GM23338 (cell line): ENCODE data around the gene CABLES2. TPM values are rescaled to one million over a fixed set of nuclear protein-coding genes. Genes with fewer than 3 reads are reported as not detected.

Source experiments
- ATAC-seq: fragments of 200-7000 bp; cut with Tn5 transposase; 3 replicates; pipeline ENCODE4 v1.9.1; 2020
- DNase-seq: peaks from one replicate; pipeline ENCODE4 v3.0.0-alpha.2; 2015; ENCODE audit warnings: low spot score
- H2AFZ ChIP-seq: fragments of 200-600 bp; sonication (generic); 2 replicates; pipeline ENCODE4 v1.8.0; 2016; ENCODE audit warnings: antibody characterized with exemption, mild to moderate bottlenecking, moderate library complexity
- H3F3A ChIP-seq: fragments of 200-600 bp; sonication (generic); replicated peaks from 2 replicates; pipeline ENCODE4 v1.8.0; 2017; ENCODE audit warnings: antibody characterized with exemption, mixed run types, low read depth
- H3K27ac ChIP-seq: fragments of 200-600 bp; sonication (generic); 2 replicates; pipeline ENCODE4 v1.6.1; 2016; ENCODE audit warnings: low read depth
- H3K27me3 ChIP-seq: fragments of 200-600 bp; sonication (generic); 2 replicates; pipeline ENCODE4 v1.8.0; 2016; ENCODE audit warnings: mild to moderate bottlenecking, mixed run types, moderate library complexity; ENCODE audit not compliant: insufficient read depth
- H3K36me3 ChIP-seq: fragments of 200-600 bp; sonication (generic); 2 replicates; pipeline ENCODE4 v1.8.0; 2016; ENCODE audit warnings: mild to moderate bottlenecking; ENCODE audit not compliant: insufficient read depth
- H3K4me1 ChIP-seq: fragments of 200-600 bp; sonication (generic); 2 replicates; pipeline ENCODE4 v1.8.0; 2016; ENCODE audit warnings: mild to moderate bottlenecking, moderate library complexity; ENCODE audit not compliant: insufficient read depth
- H3K4me2 ChIP-seq: fragments of 200-600 bp; sonication (generic); 2 replicates; pipeline ENCODE4 v1.7.1; 2017; ENCODE audit warnings: mixed run types
- H3K4me3 ChIP-seq: fragments of 200-600 bp; sonication (generic); 2 replicates; pipeline ENCODE4 v1.6.1; 2016; ENCODE audit warnings: mixed run types
- H3K79me2 ChIP-seq: fragments of 200-600 bp; sonication (generic); replicated peaks from 2 replicates; pipeline ENCODE4 v1.8.0; 2017; ENCODE audit warnings: mild to moderate bottlenecking; ENCODE audit not compliant: insufficient read depth
- H3K9me2 ChIP-seq: fragments of 200-600 bp; sonication (generic); 2 replicates; pipeline ENCODE4 v1.8.0; 2017; ENCODE audit not compliant: insufficient read depth
- H4K20me1 ChIP-seq: fragments of 200-600 bp; sonication (generic); replicated peaks from 2 replicates; pipeline ENCODE4 v1.8.0; 2017; ENCODE audit warnings: mild to moderate bottlenecking; ENCODE audit not compliant: insufficient read depth
- H3K27ac Mint-ChIP-seq: 2 replicates; pipeline ENCODE4 v1.8.0; 2020; ENCODE audit warnings: inconsistent platforms, mild to moderate bottlenecking, moderate library complexity, mixed read lengths
- H3K27me3 Mint-ChIP-seq: 3 replicates; pipeline ENCODE4 v1.8.0; 2022; ENCODE audit warnings: low read depth, mild to moderate bottlenecking, moderate library complexity, mixed read lengths, inconsistent platforms; ENCODE audit not compliant: insufficient read depth, poor library complexity
- H3K36me3 Mint-ChIP-seq: 3 replicates; pipeline ENCODE4 v1.8.0; 2021; ENCODE audit warnings: low read depth, mild to moderate bottlenecking, inconsistent platforms, moderate library complexity, mixed read lengths
- H3K4me1 Mint-ChIP-seq: 3 replicates; pipeline ENCODE4 v1.8.0; 2020; ENCODE audit warnings: mild to moderate bottlenecking, inconsistent platforms, mixed read lengths
- H3K4me3 Mint-ChIP-seq: 3 replicates; pipeline ENCODE4 v1.8.0; 2021; ENCODE audit warnings: moderate library complexity, mild to moderate bottlenecking, inconsistent platforms, mixed read lengths
- H3K9me3 Mint-ChIP-seq: 3 replicates; pipeline ENCODE4 v1.8.0; 2020; ENCODE audit warnings: moderate library complexity, mild to moderate bottlenecking, inconsistent platforms, mixed read lengths
- CREB1 ChIP-seq: fragments of 250-450 bp; sonication (Bioruptor Pico); IDR thresholded peaks from 2 replicates; pipeline ENCODE4 v1.5.0; 2020; ENCODE audit warnings: low read depth, mild to moderate bottlenecking, moderate library complexity
- EZH2phosphoT487 ChIP-seq: fragments of 200-600 bp; sonication (generic); IDR thresholded peaks from one replicate; pipeline ENCODE4 v1.8.1; 2018; ENCODE audit warnings: antibody characterized with exemption; ENCODE audit not compliant: unreplicated experiment
- JUNB ChIP-seq: IDR thresholded peaks from one replicate; pipeline ENCODE4 v1.6.1; 2016; ENCODE audit warnings: antibody characterized with exemption; ENCODE audit not compliant: unreplicated experiment
- NANOG ChIP-seq: IDR thresholded peaks from 2 replicates; pipeline ENCODE4 v1.6.1; 2016; ENCODE audit warnings: antibody characterized with exemption, borderline replicate concordance
- STAT1 ChIP-seq: IDR thresholded peaks from one replicate; pipeline ENCODE4 v1.6.1; 2016; ENCODE audit warnings: antibody characterized with exemption; ENCODE audit not compliant: unreplicated experiment
- ZNF114 ChIP-seq: fragments of 250-450 bp; sonication (Bioruptor Pico); IDR thresholded peaks from 2 replicates; pipeline ENCODE4 v1.5.0; 2020; ENCODE audit warnings: mild to moderate bottlenecking, moderate library complexity
- polyA plus RNA-seq: library from polyadenylated mRNA; unstranded; fragments of >200 nt; fragmentation: Nextera tagmentation; extraction: Ambion mirVana; gene quantifications from 2 replicates; pipeline ENCODE4 v1.2.1, GENCODE V29; 2016
- total RNA-seq: library from RNA; depleted of rRNA; stranded (reverse); fragments of >200 nt; shearing (Covaris generic); gene quantifications from 2 replicates; pipeline ENCODE4 v1.2.3, GENCODE V29; 2014
- TF ChIP-seq, protein P1 (sequence below): fragments of 250-450 bp; sonication (Bioruptor Pico); IDR thresholded peaks from 2 replicates; pipeline ENCODE4 v1.5.0; 2020; ENCODE audit warnings: mild to moderate bottlenecking, moderate library complexity
- TF ChIP-seq, protein P2 (sequence below), 2 experiments: fragments of 200-600 bp in 1 of 2; sonication (generic) in 1 of 2; conservative IDR thresholded peaks; 2 replicates each; pipeline versions ENCODE4 v1.5.1 to v1.6.1; 2016 to 2017; ENCODE audit warnings: antibody characterized with exemption in 2 of 2, low read depth in 2 of 2, mild to moderate bottlenecking in 2 of 2, moderate library complexity in 1 of 2
- TF ChIP-seq, protein P3 (sequence below): IDR thresholded peaks from 2 replicates; pipeline ENCODE4 v1.6.1; 2016; ENCODE audit warnings: antibody characterized with exemption

CABLES2 gene
- total and polyA plus RNA-seq, 2 experiments from 2014 or later, result 4.3 to 12.7 TPM

DNA sequence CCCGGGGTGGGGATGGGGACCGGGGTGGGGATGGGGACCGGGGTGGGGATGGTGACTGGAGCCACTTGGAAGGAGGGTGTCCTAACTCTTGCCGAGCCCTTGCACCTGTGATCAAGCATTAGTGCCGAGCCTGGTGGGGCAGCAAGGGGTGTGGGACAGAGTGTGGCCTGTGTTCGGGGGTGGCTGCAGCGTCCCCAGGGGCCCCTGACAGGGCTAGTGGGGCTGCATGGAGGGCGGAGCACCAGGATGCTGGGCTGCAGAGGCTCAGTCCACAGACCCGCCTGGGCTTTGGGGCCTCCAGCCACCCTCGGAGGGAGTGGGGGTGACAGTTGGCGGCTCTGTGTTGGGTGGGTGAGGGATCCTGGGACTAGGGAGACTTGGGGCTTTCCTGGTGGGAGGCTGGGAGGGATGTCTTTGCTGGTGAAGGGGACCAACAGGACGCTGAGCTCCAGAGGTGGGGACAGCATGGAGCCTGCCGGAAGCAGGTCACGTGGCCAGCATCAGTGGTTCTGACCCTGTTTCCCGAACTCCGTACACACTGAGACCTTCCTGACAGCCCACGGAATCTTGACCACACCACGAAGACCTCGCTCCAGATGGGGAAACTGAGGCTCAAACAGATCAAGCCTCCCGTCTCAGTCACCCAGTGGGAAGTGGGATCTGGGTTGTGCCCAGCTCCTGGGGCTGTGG is 15.7 kb upstream of the CABLES2 start:
- no peaks in the 10 kb centered on the region for H3K9me3 Mint-ChIP-seq
- peaks cover 4% of the 10 kb centered on the region for H3K27me3 Mint-ChIP-seq
- H3K36me3 Mint-ChIP-seq, result no peaks in the 10 kb centered on the region
- peaks cover 13% of the 10 kb centered on the region for H3K4me1 ChIP-seq
- H3K4me3 Mint-ChIP-seq, result no peak overlapping the region
- no peaks in the 10 kb centered on the region for H3K9me2 ChIP-seq
- no peak overlapping the region for H3K27ac ChIP-seq
- no peak overlapping the region for H3K27ac Mint-ChIP-seq
- H3K27me3 ChIP-seq, result no peaks in the 10 kb centered on the region
- no peaks in the 10 kb centered on the region for H4K20me1 ChIP-seq
- H3K79me2 ChIP-seq, result no peaks in the 10 kb centered on the region
- H3K4me3 ChIP-seq, result no peak overlapping the region
- no peak overlapping the region for H2AFZ ChIP-seq
- ATAC-seq (no peak), DNase-seq (no peak)
- H3F3A ChIP-seq, result peaks cover 12% of the 10 kb centered on the region
- TF ChIP-seq CREB1 (CRISPR knock-in tag), result no peak
- TF ChIP-seq, protein P1, sequence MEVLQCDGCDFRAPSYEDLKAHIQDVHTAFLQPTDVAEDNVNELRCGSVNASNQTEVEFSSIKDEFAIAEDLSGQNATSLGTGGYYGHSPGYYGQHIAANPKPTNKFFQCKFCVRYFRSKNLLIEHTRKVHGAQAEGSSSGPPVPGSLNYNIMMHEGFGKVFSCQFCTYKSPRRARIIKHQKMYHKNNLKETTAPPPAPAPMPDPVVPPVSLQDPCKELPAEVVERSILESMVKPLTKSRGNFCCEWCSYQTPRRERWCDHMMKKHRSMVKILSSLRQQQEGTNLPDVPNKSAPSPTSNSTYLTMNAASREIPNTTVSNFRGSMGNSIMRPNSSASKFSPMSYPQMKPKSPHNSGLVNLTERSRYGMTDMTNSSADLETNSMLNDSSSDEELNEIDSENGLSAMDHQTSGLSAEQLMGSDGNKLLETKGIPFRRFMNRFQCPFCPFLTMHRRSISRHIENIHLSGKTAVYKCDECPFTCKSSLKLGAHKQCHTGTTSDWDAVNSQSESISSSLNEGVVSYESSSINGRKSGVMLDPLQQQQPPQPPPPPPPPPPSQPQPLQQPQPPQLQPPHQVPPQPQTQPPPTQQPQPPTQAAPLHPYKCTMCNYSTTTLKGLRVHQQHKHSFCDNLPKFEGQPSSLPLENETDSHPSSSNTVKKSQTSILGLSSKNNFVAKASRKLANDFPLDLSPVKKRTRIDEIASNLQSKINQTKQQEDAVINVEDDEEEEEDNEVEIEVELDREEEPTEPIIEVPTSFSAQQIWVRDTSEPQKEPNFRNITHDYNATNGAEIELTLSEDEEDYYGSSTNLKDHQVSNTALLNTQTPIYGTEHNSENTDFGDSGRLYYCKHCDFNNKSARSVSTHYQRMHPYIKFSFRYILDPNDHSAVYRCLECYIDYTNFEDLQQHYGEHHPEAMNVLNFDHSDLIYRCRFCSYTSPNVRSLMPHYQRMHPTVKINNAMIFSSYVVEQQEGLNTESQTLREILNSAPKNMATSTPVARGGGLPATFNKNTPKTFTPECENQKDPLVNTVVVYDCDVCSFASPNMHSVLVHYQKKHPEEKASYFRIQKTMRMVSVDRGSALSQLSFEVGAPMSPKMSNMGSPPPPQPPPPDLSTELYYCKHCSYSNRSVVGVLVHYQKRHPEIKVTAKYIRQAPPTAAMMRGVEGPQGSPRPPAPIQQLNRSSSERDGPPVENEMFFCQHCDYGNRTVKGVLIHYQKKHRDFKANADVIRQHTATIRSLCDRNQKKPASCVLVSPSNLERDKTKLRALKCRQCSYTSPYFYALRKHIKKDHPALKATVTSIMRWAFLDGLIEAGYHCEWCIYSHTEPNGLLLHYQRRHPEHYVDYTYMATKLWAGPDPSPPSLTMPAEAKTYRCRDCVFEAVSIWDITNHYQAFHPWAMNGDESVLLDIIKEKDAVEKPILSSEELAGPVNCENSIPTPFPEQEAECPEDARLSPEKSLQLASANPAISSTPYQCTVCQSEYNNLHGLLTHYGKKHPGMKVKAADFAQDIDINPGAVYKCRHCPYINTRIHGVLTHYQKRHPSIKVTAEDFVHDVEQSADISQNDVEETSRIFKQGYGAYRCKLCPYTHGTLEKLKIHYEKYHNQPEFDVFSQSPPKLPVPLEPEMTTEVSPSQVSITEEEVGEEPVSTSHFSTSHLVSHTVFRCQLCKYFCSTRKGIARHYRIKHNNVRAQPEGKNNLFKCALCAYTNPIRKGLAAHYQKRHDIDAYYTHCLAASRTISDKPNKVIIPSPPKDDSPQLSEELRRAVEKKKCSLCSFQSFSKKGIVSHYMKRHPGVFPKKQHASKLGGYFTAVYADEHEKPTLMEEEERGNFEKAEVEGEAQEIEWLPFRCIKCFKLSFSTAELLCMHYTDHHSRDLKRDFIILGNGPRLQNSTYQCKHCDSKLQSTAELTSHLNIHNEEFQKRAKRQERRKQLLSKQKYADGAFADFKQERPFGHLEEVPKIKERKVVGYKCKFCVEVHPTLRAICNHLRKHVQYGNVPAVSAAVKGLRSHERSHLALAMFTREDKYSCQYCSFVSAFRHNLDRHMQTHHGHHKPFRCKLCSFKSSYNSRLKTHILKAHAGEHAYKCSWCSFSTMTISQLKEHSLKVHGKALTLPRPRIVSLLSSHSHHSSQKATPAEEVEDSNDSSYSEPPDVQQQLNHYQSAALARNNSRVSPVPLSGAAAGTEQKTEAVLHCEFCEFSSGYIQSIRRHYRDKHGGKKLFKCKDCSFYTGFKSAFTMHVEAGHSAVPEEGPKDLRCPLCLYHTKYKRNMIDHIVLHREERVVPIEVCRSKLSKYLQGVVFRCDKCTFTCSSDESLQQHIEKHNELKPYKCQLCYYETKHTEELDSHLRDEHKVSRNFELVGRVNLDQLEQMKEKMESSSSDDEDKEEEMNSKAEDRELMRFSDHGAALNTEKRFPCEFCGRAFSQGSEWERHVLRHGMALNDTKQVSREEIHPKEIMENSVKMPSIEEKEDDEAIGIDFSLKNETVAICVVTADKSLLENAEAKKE (CRISPR knock-in tag), result no peak
- no peak overlapping the region for H3K4me2 ChIP-seq
- peaks cover 24% of the 10 kb centered on the region for H3K4me1 Mint-ChIP-seq
- H3K36me3 ChIP-seq, result no peaks in the 10 kb centered on the region

DNA sequence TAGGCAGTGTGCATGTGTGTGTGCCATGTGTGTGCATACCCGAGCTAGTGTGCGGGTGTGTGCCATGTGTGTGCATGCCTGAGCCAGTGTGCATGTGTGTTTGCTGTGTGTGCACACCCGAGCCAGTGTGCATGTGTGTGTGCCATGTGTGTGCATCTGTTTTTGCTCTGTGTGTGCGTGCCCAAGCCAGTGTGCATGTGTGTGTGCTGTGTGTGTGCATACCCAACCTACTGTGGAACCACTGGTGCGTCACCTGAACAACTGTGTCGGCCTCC is 14.6 kb upstream of the CABLES2 start:
- H3K27me3 Mint-ChIP-seq, result peaks cover 2% of the 10 kb centered on the region
- ATAC-seq, result no peak
- no peaks in the 10 kb centered on the region for H3K27me3 ChIP-seq
- TF ChIP-seq ZNF114 (no peak), STAT1 (no peak), JUNB (no peak), EZH2phosphoT487 (no peak), NANOG (no peak)
- TF ChIP-seq, protein P2, sequence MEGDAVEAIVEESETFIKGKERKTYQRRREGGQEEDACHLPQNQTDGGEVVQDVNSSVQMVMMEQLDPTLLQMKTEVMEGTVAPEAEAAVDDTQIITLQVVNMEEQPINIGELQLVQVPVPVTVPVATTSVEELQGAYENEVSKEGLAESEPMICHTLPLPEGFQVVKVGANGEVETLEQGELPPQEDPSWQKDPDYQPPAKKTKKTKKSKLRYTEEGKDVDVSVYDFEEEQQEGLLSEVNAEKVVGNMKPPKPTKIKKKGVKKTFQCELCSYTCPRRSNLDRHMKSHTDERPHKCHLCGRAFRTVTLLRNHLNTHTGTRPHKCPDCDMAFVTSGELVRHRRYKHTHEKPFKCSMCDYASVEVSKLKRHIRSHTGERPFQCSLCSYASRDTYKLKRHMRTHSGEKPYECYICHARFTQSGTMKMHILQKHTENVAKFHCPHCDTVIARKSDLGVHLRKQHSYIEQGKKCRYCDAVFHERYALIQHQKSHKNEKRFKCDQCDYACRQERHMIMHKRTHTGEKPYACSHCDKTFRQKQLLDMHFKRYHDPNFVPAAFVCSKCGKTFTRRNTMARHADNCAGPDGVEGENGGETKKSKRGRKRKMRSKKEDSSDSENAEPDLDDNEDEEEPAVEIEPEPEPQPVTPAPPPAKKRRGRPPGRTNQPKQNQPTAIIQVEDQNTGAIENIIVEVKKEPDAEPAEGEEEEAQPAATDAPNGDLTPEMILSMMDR (conservative IDR thresholded peaks at IDR 0.05; ENCODE audit: low read depth in 2 of 2), result no peak
- TF ChIP-seq, protein P3, sequence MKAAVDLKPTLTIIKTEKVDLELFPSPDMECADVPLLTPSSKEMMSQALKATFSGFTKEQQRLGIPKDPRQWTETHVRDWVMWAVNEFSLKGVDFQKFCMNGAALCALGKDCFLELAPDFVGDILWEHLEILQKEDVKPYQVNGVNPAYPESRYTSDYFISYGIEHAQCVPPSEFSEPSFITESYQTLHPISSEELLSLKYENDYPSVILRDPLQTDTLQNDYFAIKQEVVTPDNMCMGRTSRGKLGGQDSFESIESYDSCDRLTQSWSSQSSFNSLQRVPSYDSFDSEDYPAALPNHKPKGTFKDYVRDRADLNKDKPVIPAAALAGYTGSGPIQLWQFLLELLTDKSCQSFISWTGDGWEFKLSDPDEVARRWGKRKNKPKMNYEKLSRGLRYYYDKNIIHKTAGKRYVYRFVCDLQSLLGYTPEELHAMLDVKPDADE, result no peak

More for the DNA sequence above, 14.6 kb upstream of the CABLES2 start:
- Histone ChIP-seq H3K27ac (no peak overlapping the region), H3F3A (peaks cover 12% of the 10 kb centered on the region), H4K20me1 (no peaks in the 10 kb centered on the region), H3K79me2 (no peaks in the 10 kb centered on the region), H3K4me2 (no peak overlapping the region), H3K36me3 (no peaks in the 10 kb centered on the region), H3K4me1 (peaks cover 3% of the 10 kb centered on the region; the same call in 1 of the 2 replicates), H3K4me3 (no peak overlapping the region), H2AFZ (no peak overlapping the region), H3K9me2 (no peaks in the 10 kb centered on the region)
- Mint-ChIP-seq H3K4me3 (no peak overlapping the region), H3K36me3 (no peaks in the 10 kb centered on the region), H3K9me3 (no peaks in the 10 kb centered on the region), H3K27ac (no peak overlapping the region), H3K4me1 (peaks cover 14% of the 10 kb centered on the region)
- DNase-seq, result no peak
